Measurements from ENCODE around the gene UBE2O. TPM values are rescaled to one million over a fixed set of nuclear protein-coding genes. Genes with fewer than 3 reads are reported as not detected.

The UBE2O gene
- total RNA-seq, 1 donor from 2014 or later: 25.8 TPM

DNA sequence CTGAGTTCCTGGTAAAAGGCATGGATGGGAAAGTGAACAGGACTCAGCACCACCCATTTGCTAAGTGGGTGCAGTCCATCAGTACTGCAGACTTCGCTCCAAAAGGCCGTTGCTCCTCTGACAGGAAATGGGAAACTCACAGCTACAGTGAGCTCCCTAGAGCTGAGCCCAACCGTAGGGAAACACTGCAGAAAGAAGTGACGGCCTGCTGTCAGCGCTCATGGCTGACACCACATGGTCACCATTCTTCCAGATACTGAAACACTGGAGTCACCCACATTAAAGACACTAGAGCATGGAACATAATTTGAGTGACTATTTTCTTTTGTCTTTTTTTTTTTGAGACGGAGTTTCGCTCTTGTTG, 31.9 kb downstream of the UBE2O start:
- H3K4me1 ChIP-seq (ENCODE audit: insufficient read depth, low read length): peaks cover 10% of the 10 kb centered on the region
- Mint-ChIP-seq H3K9me3 (ENCODE audit: unreplicated experiment) (peaks cover 7% of the 10 kb centered on the region), H3K36me3 (ENCODE audit: low read depth, unreplicated experiment) (peaks cover 18% of the 10 kb centered on the region), H3K4me1 (ENCODE audit: low read depth, unreplicated experiment) (peaks cover 3% of the 10 kb centered on the region), H3K27ac (ENCODE audit: unreplicated experiment) (no peak overlapping the region), H3K27me3 (ENCODE audit: low read depth, unreplicated experiment) (no peaks in the 10 kb centered on the region), H3K4me3 (ENCODE audit: unreplicated experiment) (no peak overlapping the region)
- H3K27ac ChIP-seq (ENCODE audit: low read depth, low read length): no peak overlapping the region
- DNase-seq (ENCODE audit: low read depth) (peak; percentile 9), FAIRE-seq (no peak)
- H3K4me3 ChIP-seq (ENCODE audit: insufficient read depth, low read depth, low read length): no peak overlapping the region
- peaks cover 77% of the 10 kb centered on the region for H4K20me1 ChIP-seq (ENCODE audit: insufficient read depth, low read length)
- H3K79me2 ChIP-seq (ENCODE audit: insufficient read depth, low read length): peaks cover 72% of the 10 kb centered on the region
- H3K27me3 ChIP-seq (ENCODE audit: insufficient read depth, low read length): no peaks in the 10 kb centered on the region
- no peak overlapping the region for H3K9ac ChIP-seq (ENCODE audit: low read length)
- H3K9me3 ChIP-seq (ENCODE audit: insufficient read depth, low read depth, low read length): no peaks in the 10 kb centered on the region
- TF ChIP-seq, protein P1, sequence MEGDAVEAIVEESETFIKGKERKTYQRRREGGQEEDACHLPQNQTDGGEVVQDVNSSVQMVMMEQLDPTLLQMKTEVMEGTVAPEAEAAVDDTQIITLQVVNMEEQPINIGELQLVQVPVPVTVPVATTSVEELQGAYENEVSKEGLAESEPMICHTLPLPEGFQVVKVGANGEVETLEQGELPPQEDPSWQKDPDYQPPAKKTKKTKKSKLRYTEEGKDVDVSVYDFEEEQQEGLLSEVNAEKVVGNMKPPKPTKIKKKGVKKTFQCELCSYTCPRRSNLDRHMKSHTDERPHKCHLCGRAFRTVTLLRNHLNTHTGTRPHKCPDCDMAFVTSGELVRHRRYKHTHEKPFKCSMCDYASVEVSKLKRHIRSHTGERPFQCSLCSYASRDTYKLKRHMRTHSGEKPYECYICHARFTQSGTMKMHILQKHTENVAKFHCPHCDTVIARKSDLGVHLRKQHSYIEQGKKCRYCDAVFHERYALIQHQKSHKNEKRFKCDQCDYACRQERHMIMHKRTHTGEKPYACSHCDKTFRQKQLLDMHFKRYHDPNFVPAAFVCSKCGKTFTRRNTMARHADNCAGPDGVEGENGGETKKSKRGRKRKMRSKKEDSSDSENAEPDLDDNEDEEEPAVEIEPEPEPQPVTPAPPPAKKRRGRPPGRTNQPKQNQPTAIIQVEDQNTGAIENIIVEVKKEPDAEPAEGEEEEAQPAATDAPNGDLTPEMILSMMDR (IDR thresholded peaks at IDR 0.05; ENCODE audit: insufficient read depth, low read depth, low read length): no peak
- TF ChIP-seq EZH2 (IDR thresholded peaks at IDR 0.05; ENCODE audit: insufficient read depth, low read length): no peak
- no peaks in the 10 kb centered on the region for H3K36me3 ChIP-seq (ENCODE audit: insufficient read depth, low read length)
- no peak overlapping the region for H2AFZ ChIP-seq (ENCODE audit: low read depth, low read length)
- H3K4me2 ChIP-seq (ENCODE audit: low read length): no peak overlapping the region

- peaks cover 18% of the 10 kb centered on the region for H3K36me3 Mint-ChIP-seq (ENCODE audit: low read depth, unreplicated experiment)
- Histone ChIP-seq H3K9ac (ENCODE audit: low read length) (no peak overlapping the region), H4K20me1 (ENCODE audit: insufficient read depth, low read length) (peaks cover 77% of the 10 kb centered on the region), H2AFZ (ENCODE audit: low read depth, low read length) (no peak overlapping the region), H3K4me2 (ENCODE audit: low read length) (peak overlapping the region; percentile 4), H3K27ac (ENCODE audit: low read depth, low read length) (no peak overlapping the region), H3K36me3 (ENCODE audit: insufficient read depth, low read length) (no peaks in the 10 kb centered on the region), H3K4me3 (ENCODE audit: insufficient read depth, low read depth, low read length) (no peak overlapping the region), H3K9me3 (ENCODE audit: insufficient read depth, low read depth, low read length) (no peaks in the 10 kb centered on the region), H3K27me3 (ENCODE audit: insufficient read depth, low read length) (no peaks in the 10 kb centered on the region), H3K4me1 (ENCODE audit: insufficient read depth, low read length) (peaks cover 10% of the 10 kb centered on the region), H3K79me2 (ENCODE audit: insufficient read depth, low read length) (peaks cover 72% of the 10 kb centered on the region)
- no peak overlapping the region for H3K27ac Mint-ChIP-seq (ENCODE audit: unreplicated experiment)
- DNase-seq (ENCODE audit: low read depth) (no peak), FAIRE-seq (no peak)
- peaks cover 7% of the 10 kb centered on the region for H3K9me3 Mint-ChIP-seq (ENCODE audit: unreplicated experiment)
- TF ChIP-seq, protein P1 (IDR thresholded peaks at IDR 0.05; ENCODE audit: insufficient read depth, low read depth, low read length): no peak
- no peak for TF ChIP-seq EZH2 (IDR thresholded peaks at IDR 0.05; ENCODE audit: insufficient read depth, low read length)
- H3K4me1 Mint-ChIP-seq (ENCODE audit: low read depth, unreplicated experiment): peaks cover 3% of the 10 kb centered on the region
- H3K4me3 Mint-ChIP-seq (ENCODE audit: unreplicated experiment): no peak overlapping the region
- no peaks in the 10 kb centered on the region for H3K27me3 Mint-ChIP-seq (ENCODE audit: low read depth, unreplicated experiment)
These were observed 32.5 kb downstream of the UBE2O start for GRCh38 chr17:76420356-76421043.

- Histone ChIP-seq H3K9ac (ENCODE audit: low read length) (no peak overlapping the region), H3K4me3 (ENCODE audit: insufficient read depth, low read depth, low read length) (no peak overlapping the region), H3K4me2 (ENCODE audit: low read length) (peak overlapping the region; percentile 4), H4K20me1 (ENCODE audit: insufficient read depth, low read length) (peaks cover 81% of the 10 kb centered on the region), H3K36me3 (ENCODE audit: insufficient read depth, low read length) (no peaks in the 10 kb centered on the region), H3K9me3 (ENCODE audit: insufficient read depth, low read depth, low read length) (no peaks in the 10 kb centered on the region), H3K27ac (ENCODE audit: low read depth, low read length) (no peak overlapping the region), H2AFZ (ENCODE audit: low read depth, low read length) (no peak overlapping the region), H3K79me2 (ENCODE audit: insufficient read depth, low read length) (peaks cover 80% of the 10 kb centered on the region), H3K27me3 (ENCODE audit: insufficient read depth, low read length) (no peaks in the 10 kb centered on the region), H3K4me1 (ENCODE audit: insufficient read depth, low read length) (peaks cover 12% of the 10 kb centered on the region)
- Mint-ChIP-seq H3K9me3 (ENCODE audit: unreplicated experiment) (peaks cover 7% of the 10 kb centered on the region), H3K27me3 (ENCODE audit: low read depth, unreplicated experiment) (no peaks in the 10 kb centered on the region), H3K4me1 (ENCODE audit: low read depth, unreplicated experiment) (peaks cover 3% of the 10 kb centered on the region), H3K4me3 (ENCODE audit: unreplicated experiment) (no peak overlapping the region), H3K27ac (ENCODE audit: unreplicated experiment) (no peak overlapping the region), H3K36me3 (ENCODE audit: low read depth, unreplicated experiment) (peaks cover 18% of the 10 kb centered on the region)
- DNase-seq (ENCODE audit: low read depth) (no peak), FAIRE-seq (no peak)
- TF ChIP-seq, protein P1 (IDR thresholded peaks at IDR 0.05; ENCODE audit: insufficient read depth, low read depth, low read length): no peak
- TF ChIP-seq EZH2 (IDR thresholded peaks at IDR 0.05; ENCODE audit: insufficient read depth, low read length): no peak
These were observed 33.2 kb downstream of the UBE2O start for GRCh38 chr17:76419576-76420260.
